ENCODE measurements around the gene LIN37. TPM values are rescaled to one million over a fixed set of nuclear protein-coding genes. Genes with fewer than 3 reads are reported as not detected.
"Not testable (repeated sequence)": the region's sequence is repeated elsewhere in the genome, so short reads cannot be mapped to it uniquely, and the experiment has no call there.

Gene LIN37
- total and polyA plus RNA-seq, 9 of the 15 experiments (the other 6 are each of a cell fraction or from before 2014, with no cell fraction given): 1.2 to 12.5 (median 8.6) TPM

DNA sequence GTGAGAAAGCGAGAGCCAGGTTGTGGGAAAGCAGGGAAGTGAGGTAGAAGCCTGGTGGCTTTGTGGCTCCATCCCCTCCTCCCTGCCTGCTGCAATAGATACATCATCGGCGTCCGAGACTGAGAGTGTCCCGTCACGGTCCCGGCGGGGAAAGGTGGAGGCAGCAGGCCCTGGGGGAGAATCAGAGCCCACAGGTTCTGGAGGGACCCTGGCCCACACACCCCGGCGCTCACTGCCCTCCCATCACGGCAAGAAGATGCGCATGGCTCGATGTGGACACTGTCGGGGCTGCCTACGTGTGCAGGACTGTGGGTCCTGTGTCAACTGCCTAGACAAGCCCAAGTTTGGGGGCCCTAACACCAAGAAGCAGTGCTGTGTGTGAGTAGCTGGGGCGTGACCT, 25.5 kb upstream of the LIN37 start (continued):
- TF ChIP-seq, protein P1, sequence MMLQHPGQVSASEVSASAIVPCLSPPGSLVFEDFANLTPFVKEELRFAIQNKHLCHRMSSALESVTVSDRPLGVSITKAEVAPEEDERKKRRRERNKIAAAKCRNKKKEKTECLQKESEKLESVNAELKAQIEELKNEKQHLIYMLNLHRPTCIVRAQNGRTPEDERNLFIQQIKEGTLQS (IDR thresholded peaks at IDR 0.05): no peak
- TF ChIP-seq, protein P1 (CRISPR knock-in tag; conservative IDR thresholded peaks at IDR 0.05): no peak
- TF ChIP-seq, protein P2, sequence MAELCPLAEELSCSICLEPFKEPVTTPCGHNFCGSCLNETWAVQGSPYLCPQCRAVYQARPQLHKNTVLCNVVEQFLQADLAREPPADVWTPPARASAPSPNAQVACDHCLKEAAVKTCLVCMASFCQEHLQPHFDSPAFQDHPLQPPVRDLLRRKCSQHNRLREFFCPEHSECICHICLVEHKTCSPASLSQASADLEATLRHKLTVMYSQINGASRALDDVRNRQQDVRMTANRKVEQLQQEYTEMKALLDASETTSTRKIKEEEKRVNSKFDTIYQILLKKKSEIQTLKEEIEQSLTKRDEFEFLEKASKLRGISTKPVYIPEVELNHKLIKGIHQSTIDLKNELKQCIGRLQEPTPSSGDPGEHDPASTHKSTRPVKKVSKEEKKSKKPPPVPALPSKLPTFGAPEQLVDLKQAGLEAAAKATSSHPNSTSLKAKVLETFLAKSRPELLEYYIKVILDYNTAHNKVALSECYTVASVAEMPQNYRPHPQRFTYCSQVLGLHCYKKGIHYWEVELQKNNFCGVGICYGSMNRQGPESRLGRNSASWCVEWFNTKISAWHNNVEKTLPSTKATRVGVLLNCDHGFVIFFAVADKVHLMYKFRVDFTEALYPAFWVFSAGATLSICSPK (IDR thresholded peaks at IDR 0.05; ENCODE audit: borderline replicate concordance): no peak

GRCh38 chr19:35723671-35724070, 24.7 kb upstream of the LIN37 start:
- peaks cover 25% of the 10 kb centered on the region for H3K79me2 ChIP-seq (ENCODE audit: control insufficient read depth, insufficient read depth, low read length)
- FAIRE-seq: no peak
- CTCF ChIA-PET (ENCODE audit: low intra/inter-chr PET ratio): no interaction called here

DNA sequence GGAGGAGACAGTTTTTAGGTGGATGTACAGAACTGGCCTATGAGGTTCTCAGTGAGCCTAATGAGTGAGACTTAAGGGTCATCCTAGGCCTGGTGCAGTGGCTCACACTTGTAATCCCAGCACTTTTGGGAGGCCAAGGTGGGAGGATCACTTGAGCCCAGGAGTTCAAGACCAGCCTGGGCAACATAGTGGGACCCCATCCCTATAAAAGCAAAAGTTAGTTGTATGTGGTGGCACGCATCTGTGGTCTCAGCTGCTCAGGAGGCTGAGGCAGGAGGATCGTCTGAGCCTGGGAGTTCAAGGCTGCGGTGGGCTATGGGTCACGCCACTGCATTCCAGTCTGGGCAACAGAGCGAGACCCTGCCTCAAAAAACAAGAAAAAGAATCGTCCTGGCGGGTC, 24.2 kb upstream of the LIN37 start:
- peaks cover 3 to 23% of the 10 kb centered on the region in 2 experiments for H3K4me1 ChIP-seq (replicated peaks in 1 of 2; ENCODE audit: control insufficient read depth in 2 of 2, insufficient read depth in 2 of 2, low read length in 2 of 2)
- H3K27me3 ChIP-seq (ENCODE audit: control insufficient read depth in 2 of 2, insufficient read depth in 2 of 2, low read length in 2 of 2); CTCF ChIA-PET (ENCODE audit: low intra/inter-chr PET ratio); H3K9me3 ChIP-seq (replicated peaks; ENCODE audit: control insufficient read depth, insufficient read depth, low read depth, low read length); BruUV-seq (replicated peaks); H3K9me1 ChIP-seq (ENCODE audit: control insufficient read depth, insufficient read depth, low read length); intact Hi-C loops (cut with micrococcal nuclease); H3K9ac ChIP-seq (ENCODE audit: insufficient read depth in 1 of 2, low read depth in 2 of 2, low read length in 2 of 2); ATAC-seq; H3K4me2 ChIP-seq (ENCODE audit: insufficient read depth, low read length); in situ Hi-C loops (cut with MboI); H3K4me3 ChIP-seq; H4K20me1 ChIP-seq (replicated peaks; ENCODE audit: control insufficient read depth, insufficient read depth, low read length); H2AFZ ChIP-seq (ENCODE audit: low read depth, low read length); FAIRE-seq; DNase-seq (ENCODE audit: extremely low read depth in 1 of 4, low spot score in 3 of 4); H3K27ac ChIP-seq (ENCODE audit: extremely low read depth, low read depth, low read length): not testable (repeated sequence)
- peaks cover 21% of the 10 kb centered on the region for H3K79me2 ChIP-seq (ENCODE audit: control insufficient read depth, insufficient read depth, low read length)
- H3K36me3 ChIP-seq (ENCODE audit: control insufficient read depth, insufficient read depth, low read length): peaks cover 94% of the 10 kb centered on the region; the same call in 2 of the 3 replicates
- POLR2A ChIA-PET: interaction anchor here (0.6 to 3.2 kb wide), 4 partner anchors 13 to 63 kb away, joined by 3 to 19 read pairs (median 8); partner anchors contain the start of genes PSENEN and U2AF1L4
- WGBS (ENCODE audit: insufficient coverage, low coverage, missing lambda C conversion rate): 95% methylated on average over 7 of the region's 7 CpGs

More at GRCh38 chr19:35723671-35724070, 24.7 kb upstream of the LIN37 start:
- H2AFZ ChIP-seq (ENCODE audit: low read depth, low read length): no peak overlapping the region
- no peak overlapping the region for H3K4me2 ChIP-seq (ENCODE audit: insufficient read depth, low read length)
- no peaks in the 10 kb centered on the region for H3K9me3 ChIP-seq (replicated peaks; ENCODE audit: control insufficient read depth, insufficient read depth, low read depth, low read length)
- POLR2A ChIA-PET: interaction anchor here (0.6 to 3.2 kb wide), 6 partner anchors 11 to 1355 kb away, joined by 3 to 19 read pairs (median 6); partner anchors contain the start of genes PSENEN, U2AF1L4 and ZNF420
- H4K20me1 ChIP-seq (replicated peaks; ENCODE audit: control insufficient read depth, insufficient read depth, low read length): 0 out of 2 replicates have a peak, but pooled peaks cover 10% of the 10 kb centered on the region
- in situ Hi-C loops (cut with MboI) (no loop called here), intact Hi-C loops (cut with micrococcal nuclease) (no loop called here)
- no peak overlapping the region for H3K27ac ChIP-seq (ENCODE audit: extremely low read depth, low read depth, low read length)
- ATAC-seq (no peak), DNase-seq (ENCODE audit: extremely low read depth in 1 of 4, low spot score in 3 of 4) (no peak)
- over 99% methylated on average over 24 of the region's 24 CpGs for WGBS (ENCODE audit: insufficient coverage, low coverage, missing lambda C conversion rate)
- no peaks in the 10 kb centered on the region for H3K9me1 ChIP-seq (ENCODE audit: control insufficient read depth, insufficient read depth, low read length)
- no peak overlapping the region for H3K9ac ChIP-seq (ENCODE audit: insufficient read depth in 1 of 2, low read depth in 2 of 2, low read length in 2 of 2)
- H3K36me3 ChIP-seq (ENCODE audit: control insufficient read depth, insufficient read depth, low read length): peaks cover 89% of the 10 kb centered on the region; the same call in 2 of the 3 replicates
- peaks cover 7 to 27% of the 10 kb centered on the region in 2 experiments for H3K4me1 ChIP-seq (replicated peaks in 1 of 2; ENCODE audit: control insufficient read depth in 2 of 2, insufficient read depth in 2 of 2, low read length in 2 of 2)
- H3K4me3 ChIP-seq: no peak overlapping the region
- no peaks in the 10 kb centered on the region for H3K27me3 ChIP-seq (ENCODE audit: control insufficient read depth in 2 of 2, insufficient read depth in 2 of 2, low read length in 2 of 2)
- no TSS peak for BruUV-seq (replicated peaks)
- TF ChIP-seq, protein P3, sequence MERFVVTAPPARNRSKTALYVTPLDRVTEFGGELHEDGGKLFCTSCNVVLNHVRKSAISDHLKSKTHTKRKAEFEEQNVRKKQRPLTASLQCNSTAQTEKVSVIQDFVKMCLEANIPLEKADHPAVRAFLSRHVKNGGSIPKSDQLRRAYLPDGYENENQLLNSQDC (CRISPR knock-in tag; IDR thresholded peaks at IDR 0.05): no peak
- TF ChIP-seq JUND (IDR thresholded peaks at IDR 0.05; ENCODE audit: borderline replicate concordance, low read depth, low read length) (no peak), JUND (tag; IDR thresholded peaks at IDR 0.05; ENCODE audit: borderline replicate concordance, low read depth, low read length) (no peak), XRCC5 (IDR thresholded peaks at IDR 0.05; ENCODE audit: low read depth, low read length) (no peak), ZNF586 (CRISPR knock-in tag; conservative IDR thresholded peaks at IDR 0.05) (no peak), SMARCE1 (IDR thresholded peaks at IDR 0.05) (no peak), RBFOX2 (IDR thresholded peaks at IDR 0.05; ENCODE audit: low read depth, low read length) (no peak), MBD2 (IDR thresholded peaks at IDR 0.05; ENCODE audit: borderline replicate concordance, low read depth) (no peak)
- TF ChIP-seq, protein P4, sequence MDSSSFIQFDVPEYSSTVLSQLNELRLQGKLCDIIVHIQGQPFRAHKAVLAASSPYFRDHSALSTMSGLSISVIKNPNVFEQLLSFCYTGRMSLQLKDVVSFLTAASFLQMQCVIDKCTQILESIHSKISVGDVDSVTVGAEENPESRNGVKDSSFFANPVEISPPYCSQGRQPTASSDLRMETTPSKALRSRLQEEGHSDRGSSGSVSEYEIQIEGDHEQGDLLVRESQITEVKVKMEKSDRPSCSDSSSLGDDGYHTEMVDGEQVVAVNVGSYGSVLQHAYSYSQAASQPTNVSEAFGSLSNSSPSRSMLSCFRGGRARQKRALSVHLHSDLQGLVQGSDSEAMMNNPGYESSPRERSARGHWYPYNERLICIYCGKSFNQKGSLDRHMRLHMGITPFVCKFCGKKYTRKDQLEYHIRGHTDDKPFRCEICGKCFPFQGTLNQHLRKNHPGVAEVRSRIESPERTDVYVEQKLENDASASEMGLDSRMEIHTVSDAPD (CRISPR knock-in tag; IDR thresholded peaks at IDR 0.05): no peak

Measured in K562 (cell line).